Heart right ventricle (tissue), 16 donors: ENCODE data around the gene PJVK. TPM values are rescaled to one million over a fixed set of nuclear protein-coding genes. Genes with fewer than 3 reads are reported as not detected.
A peak's percentile ranks its signal among the peaks of the same experiment; 100 is the strongest.

ENCODE experiments used
- ATAC-seq, 8 donors: fragments of 200-7000 bp; cut with Tn5 transposase; one replicate each; pipeline ENCODE4 v1.9.1; 2020; ENCODE audit warnings: mild to moderate bottlenecking in 8 of 8, moderate library complexity in 8 of 8, moderate number of reproducible peaks in 1 of 8
- DNase-seq, 2 donors: peaks; one replicate each; pipeline ENCODE4 v3.0.0-alpha.2; 2020
- H3K27ac ChIP-seq, 10 donors: fragments of 200-600 bp; sonication (generic) in 2 of 10; one replicate each; pipeline versions ENCODE4 v1.5.0 to v1.8.0; 2020 to 2022; ENCODE audit warnings: mild to moderate bottlenecking in 3 of 10
- H3K27me3 ChIP-seq, 7 donors: fragments of 200-600 bp; one replicate each; pipeline ENCODE4 v1.8.0; 2021 to 2022; ENCODE audit warnings: mild to moderate bottlenecking in 2 of 7
- H3K36me3 ChIP-seq, 9 donors: fragments of 200-600 bp; sonication (generic) in 1 of 9; one replicate each; pipeline versions ENCODE4 v1.5.0 to v1.8.0; 2020 to 2022; ENCODE audit warnings: mild to moderate bottlenecking in 2 of 9
- H3K4me1 ChIP-seq, 9 donors: fragments of 200-600 bp; sonication (generic) in 1 of 9; one replicate each; pipeline versions ENCODE4 v1.5.0 to v1.8.0; 2020 to 2022; ENCODE audit warnings: mild to moderate bottlenecking in 4 of 9
- H3K4me3 ChIP-seq, 10 donors: fragments of 200-600 bp; sonication (generic) in 2 of 10; one replicate each; pipeline versions ENCODE4 v1.5.0 to v1.8.0; 2020 to 2022; ENCODE audit warnings: mild to moderate bottlenecking in 7 of 10, moderate library complexity in 2 of 10
- H3K9me3 ChIP-seq, 11 donors: fragments of 200-600 bp in 10 of 11; sonication (generic) in 2 of 11; one replicate each; pipeline versions ENCODE4 v1.5.0 to v1.8.0; 2013 to 2022; ENCODE audit warnings: mild to moderate bottlenecking in 2 of 11, control low read depth in 1 of 11, moderate library complexity in 1 of 11
- WGBS, 2 donors: extraction: QIAGEN DNeasy Blood & Tissue Kit; methylation state at CpG; one replicate each; pipeline ENCODE4 v1.1.7; 2013; ENCODE audit warnings: inconsistent platforms in 1 of 2; 5-methylcytosine and 5-hydroxymethylcytosine counted together
- intact Hi-C, 10 donors: fragments of 100-400 bp; cut with DNase I; formaldehyde crosslinking; loops; one replicate each; pipeline versions ENCODE4 v1.11.1 to v1.14.2; 2022
- polyA plus RNA-seq, 2 donors: library from polyadenylated mRNA; stranded (reverse); fragments of 200-250 nt; gene quantifications; one replicate each; pipeline ENCODE4 v1.2.3, GENCODE V29; 2013
- total RNA-seq, 10 donors: library from RNA; stranded (reverse); fragmentation: NEBNext Ultra II Directional in 3 of 10; extraction: Animal tissue kit (Norgen Biotek cat#: 25700) in 3 of 10; gene quantifications; one replicate each; pipeline versions ENCODE4 v1.2.1 to v1.2.4, GENCODE V29; 2021 to 2023
- TF ChIP-seq, protein P1 (sequence below), 9 donors: fragments of 200-600 bp; sonication (generic) in 2 of 9; IDR thresholded peaks; one replicate each; pipeline versions ENCODE4 v1.5.0 to v1.8.0; 2021 to 2022; ENCODE audit warnings: antibody characterized with exemption in 9 of 9, mild to moderate bottlenecking in 5 of 9, moderate library complexity in 1 of 9
- donor health status: Arrhythmogenic right ventricular cardiomyopathy.
- donor health status: ischemic (EF 13 %, LVEDD 7.1; RV severe dilation, severe dysfunction).
- donor health status: healthy with polysubstance abuse.
- donor health status: DM: no; HTN: yes; CAD: no.
- donor health status: DM: no; HTN: no; CAD: no.
- donor health status: ischemic (EF 25% LVEDD 6.9; RV normal size, moderate dysfunction).
- donor health status: ischemic (EF 25% LVEDD 5.7; RV mildly dilated, moderate dysfunction).
- donor health status: healthy.
- donor health status: DM: yes; HTN: yes; CAD: no.
- donor health status: Ischemic cardiomyopathy.
- donor health status: ischemic (EF 35%, LVEDD 5.7; RV mildly dilated, moderate dysfunction).
- donor health status: nonischemic (EF 11% LVEDD 7.7; RV severe dilation, severe dysfunction).
- donor health status: DM: yes; HTN: yes; CAD: no.
- donor health status: PGD.
- donor health status: ischemic (EF 29% LVEDD 5.4; RV normal size, mild dysfunction).
- donor health status: nonischemic (EF 23%, LVEDD 6.1; RV moderate dilation, normal function).

Gene PJVK
- total and polyA plus RNA-seq, 12 donors: 0.54 to 6.6 (median 1.7) TPM

DNA sequence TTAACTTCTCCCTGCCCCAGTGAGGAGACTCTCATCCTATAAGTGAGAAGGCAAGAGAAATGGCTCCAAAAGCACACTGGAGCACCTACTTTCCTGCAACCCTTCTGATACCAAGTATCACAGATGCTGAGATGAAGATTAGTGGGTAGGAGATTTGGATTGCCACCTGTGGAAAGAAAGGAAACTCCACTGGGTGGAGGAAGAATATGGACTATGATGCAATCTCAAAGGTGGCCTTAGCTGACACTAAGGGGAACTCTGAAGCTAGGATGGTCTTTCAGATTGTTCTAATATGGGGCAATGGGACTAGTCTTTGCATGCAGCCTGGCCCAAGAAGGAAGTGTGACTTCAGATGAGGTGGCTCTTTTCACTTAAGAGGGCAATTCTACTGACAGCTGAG lies 21.8 kb upstream of the PJVK start:
- peak in 1 of 8 donors; percentile 38 for ATAC-seq
- H3K27me3 ChIP-seq: no peaks in the 10 kb centered on the region

DNA sequence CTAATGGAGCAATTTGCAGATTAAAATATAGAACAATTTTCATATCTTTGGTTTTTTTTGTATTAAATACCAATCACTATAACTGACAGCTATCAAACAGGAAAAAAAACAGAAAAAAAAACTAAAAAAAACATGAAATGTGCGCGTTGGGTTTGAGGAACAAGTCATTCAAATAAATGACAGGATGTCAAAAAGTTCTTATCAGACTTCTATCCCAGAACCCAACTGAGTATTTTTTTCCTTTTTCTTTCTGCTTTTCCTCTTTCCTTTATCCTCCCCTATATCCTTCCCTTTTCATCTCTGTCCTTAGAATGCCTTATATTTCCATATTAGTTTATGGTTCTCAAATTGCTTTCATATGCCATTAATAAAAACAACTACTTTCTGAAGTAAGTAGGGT lies 14.5 kb upstream of the PJVK start:
- Histone ChIP-seq H3K36me3 (peaks cover 0 to 100% (median 64%) of the 10 kb centered on the region in 9 donors), H3K9me3 (no peaks in the 10 kb centered on the region), H3K4me1 (no peaks in the 10 kb centered on the region), H3K4me3 (no peak overlapping the region), H3K27ac (no peak overlapping the region), H3K27me3 (no peaks in the 10 kb centered on the region)
- intact Hi-C loops: no loop called here
- TF ChIP-seq, protein P1, sequence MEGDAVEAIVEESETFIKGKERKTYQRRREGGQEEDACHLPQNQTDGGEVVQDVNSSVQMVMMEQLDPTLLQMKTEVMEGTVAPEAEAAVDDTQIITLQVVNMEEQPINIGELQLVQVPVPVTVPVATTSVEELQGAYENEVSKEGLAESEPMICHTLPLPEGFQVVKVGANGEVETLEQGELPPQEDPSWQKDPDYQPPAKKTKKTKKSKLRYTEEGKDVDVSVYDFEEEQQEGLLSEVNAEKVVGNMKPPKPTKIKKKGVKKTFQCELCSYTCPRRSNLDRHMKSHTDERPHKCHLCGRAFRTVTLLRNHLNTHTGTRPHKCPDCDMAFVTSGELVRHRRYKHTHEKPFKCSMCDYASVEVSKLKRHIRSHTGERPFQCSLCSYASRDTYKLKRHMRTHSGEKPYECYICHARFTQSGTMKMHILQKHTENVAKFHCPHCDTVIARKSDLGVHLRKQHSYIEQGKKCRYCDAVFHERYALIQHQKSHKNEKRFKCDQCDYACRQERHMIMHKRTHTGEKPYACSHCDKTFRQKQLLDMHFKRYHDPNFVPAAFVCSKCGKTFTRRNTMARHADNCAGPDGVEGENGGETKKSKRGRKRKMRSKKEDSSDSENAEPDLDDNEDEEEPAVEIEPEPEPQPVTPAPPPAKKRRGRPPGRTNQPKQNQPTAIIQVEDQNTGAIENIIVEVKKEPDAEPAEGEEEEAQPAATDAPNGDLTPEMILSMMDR (IDR thresholded peaks at IDR 0.05): no peak
- DNase-seq: no peak
- no peak for ATAC-seq
- 88 to 92% methylated on average over 2 of the region's 2 CpGs for WGBS, 2 donors

More for the DNA sequence above, 21.8 kb upstream of the PJVK start:
- Histone ChIP-seq H3K27ac (no peak overlapping the region), H3K4me1 (no peaks in the 10 kb centered on the region), H3K36me3 (peaks cover 0 to 82% (median 45%) of the 10 kb centered on the region in 9 donors), H3K4me3 (no peak overlapping the region), H3K9me3 (peaks cover 0 to 19% (median 4%) of the 10 kb centered on the region in 11 donors)
- TF ChIP-seq, protein P1 (IDR thresholded peaks at IDR 0.05): no peak
- intact Hi-C loops: no loop called here
- no peak for DNase-seq

DNA sequence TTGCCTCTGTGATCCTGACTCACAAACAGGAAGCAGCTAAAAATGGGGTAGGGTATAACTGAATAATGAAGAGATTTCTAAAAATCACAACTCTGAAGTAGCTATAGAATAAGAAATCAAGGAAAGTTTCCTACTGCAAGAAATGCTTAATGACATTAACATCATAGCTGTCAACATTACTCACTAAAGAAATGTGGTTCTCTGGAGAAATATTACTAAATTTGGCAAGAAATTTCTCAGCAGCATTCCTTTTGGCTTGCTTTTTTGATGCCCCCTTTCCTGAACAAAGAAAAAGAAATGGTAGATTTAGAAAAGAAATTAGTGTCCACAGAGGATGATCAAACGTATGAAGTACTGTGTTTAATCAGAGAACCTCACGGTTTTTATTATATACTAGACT lies 9.8 kb upstream of the PJVK start:
- WGBS, 2 donors: 91 to 98% methylated on average over 2 of the region's 2 CpGs
- TF ChIP-seq, protein P1 (IDR thresholded peaks at IDR 0.05): no peak

DNA sequence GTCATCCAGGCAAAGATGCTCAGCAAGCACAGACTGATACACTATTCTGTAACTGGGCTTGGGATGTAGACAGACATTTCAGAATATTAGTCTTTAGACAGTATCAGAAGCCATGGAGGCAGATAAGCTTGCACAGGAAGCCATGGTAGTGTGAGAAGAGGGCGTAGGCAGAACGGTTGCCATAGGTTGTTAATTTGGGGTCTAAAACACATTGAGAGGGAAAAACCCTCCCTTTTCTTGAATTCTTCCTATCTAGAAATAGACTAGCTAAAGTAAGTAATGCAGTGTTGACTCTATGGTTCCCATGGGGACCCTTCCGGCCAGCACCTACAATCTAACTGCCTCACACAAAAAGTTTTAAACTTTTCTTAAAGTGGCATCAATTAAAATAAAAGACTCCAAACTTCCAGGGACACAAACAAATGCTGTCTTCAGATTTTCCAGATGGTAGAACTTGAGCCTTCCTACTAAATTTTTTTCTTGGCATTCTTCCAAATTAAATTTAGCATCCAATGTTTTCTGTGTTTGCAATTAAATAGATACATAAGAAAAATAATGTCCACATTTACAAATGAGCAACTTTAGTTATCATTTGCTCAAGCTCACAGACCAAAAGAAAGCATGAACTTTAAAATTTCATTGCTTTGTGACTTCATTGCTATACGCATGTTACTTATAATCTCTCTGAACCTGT lies 2.1 kb upstream of the PJVK start:
- WGBS, 2 donors: 61 to 74% methylated on average over 4 of the region's 4 CpGs
- Histone ChIP-seq H3K4me3 (peak overlapping the region in 8 of 10 donors; percentile 71 to 99 (median 90)), H3K36me3 (peaks cover 0 to 48% (median 7%) of the 10 kb centered on the region in 9 donors), H3K4me1 (peaks cover 10 to 40% (median 30%) of the 10 kb centered on the region in 9 donors), H3K27me3 (no peaks in the 10 kb centered on the region), H3K27ac (peak overlapping the region in 1 of 10 donors; percentile 98), H3K9me3 (no peaks in the 10 kb centered on the region)
- DNase-seq: no peak
- intact Hi-C loops: no loop called here
- TF ChIP-seq, protein P1 (IDR thresholded peaks at IDR 0.05): no peak
- ATAC-seq: no peak

More for the DNA sequence above, 9.8 kb upstream of the PJVK start:
- DNase-seq (no peak), ATAC-seq (no peak)
- no peaks in the 10 kb centered on the region for H3K4me1 ChIP-seq
- H3K36me3 ChIP-seq: peaks cover 0 to 100% (median 56%) of the 10 kb centered on the region in 9 donors
- H3K27ac ChIP-seq: no peak overlapping the region
- intact Hi-C loops: no loop called here
- no peaks in the 10 kb centered on the region for H3K9me3 ChIP-seq
- H3K4me3 ChIP-seq: no peak overlapping the region
- H3K27me3 ChIP-seq: no peaks in the 10 kb centered on the region
